HG02973 (cell line): ENCODE measurements around the gene PLOD2.

Experiments used
- ATAC-seq: cut with Tn5 transposase; IDR thresholded peaks from one replicate; pipeline ENCODE4 v1.9.1; 2021; ENCODE audit warnings: moderate library complexity; ENCODE audit not compliant: unreplicated experiment

Gene PLOD2

GRCh38 chr3:146160964-146161662 lies at the start of gene PLOD2:
PLOD2 (minus strand) TSS chr3:146161184; CDS start chr3:146160989, 195 bp downstream.
- peak; percentile 55 for ATAC-seq

GRCh38 chr3:146209371-146209770 lies 48.4 kb upstream of the PLOD2 start:
- no peak for ATAC-seq

- no peak for ATAC-seq
These were observed 42.8 kb upstream of the PLOD2 start for GRCh38 chr3:146203776-146204175.

GRCh38 chr3:146200461-146201220 lies 39.7 kb upstream of the PLOD2 start:
- ATAC-seq = no peak

- ATAC-seq = no peak
These were observed 38.8 kb upstream of the PLOD2 start for GRCh38 chr3:146199762-146200161.

- ATAC-seq = no peak
These were observed 35.8 kb upstream of the PLOD2 start for GRCh38 chr3:146196789-146197188.

- no peak for ATAC-seq
These were observed 34.6 kb upstream of the PLOD2 start for GRCh38 chr3:146195605-146196004.

- no peak for ATAC-seq
These were observed 34.0 kb upstream of the PLOD2 start for GRCh38 chr3:146195030-146195429.

GRCh38 chr3:146191051-146191450 lies 30.1 kb upstream of the PLOD2 start:
- ATAC-seq = no peak

GRCh38 chr3:146189519-146190173 lies 28.7 kb upstream of the PLOD2 start:
- ATAC-seq = peak; percentile 94

GRCh38 chr3:146187334-146187950 lies 26.5 kb upstream of the PLOD2 start:
- ATAC-seq = no peak

GRCh38 chr3:146184241-146185015 lies 23.4 kb upstream of the PLOD2 start:
- no peak for ATAC-seq

GRCh38 chr3:146181216-146181615 lies 20.2 kb upstream of the PLOD2 start:
- ATAC-seq = no peak

GRCh38 chr3:146180376-146180775 lies 19.4 kb upstream of the PLOD2 start:
- no peak for ATAC-seq

- ATAC-seq = no peak
These were observed 17.2 kb upstream of the PLOD2 start for GRCh38 chr3:146178006-146178689.

- no peak for ATAC-seq
These were observed 16.5 kb upstream of the PLOD2 start for GRCh38 chr3:146177519-146177918.

- no peak for ATAC-seq
These were observed 16.1 kb upstream of the PLOD2 start for GRCh38 chr3:146177072-146177471.

- ATAC-seq = no peak
These were observed 11.6 kb upstream of the PLOD2 start for GRCh38 chr3:146172586-146172985.

- ATAC-seq = no peak
These were observed 9.6 kb upstream of the PLOD2 start for GRCh38 chr3:146170591-146170990.

GRCh38 chr3:146169891-146170290 lies 8.9 kb upstream of the PLOD2 start:
- no peak for ATAC-seq
